ENCODE data around the gene TSPAN15. TPM values are rescaled to one million over a fixed set of nuclear protein-coding genes. Genes with fewer than 3 reads are reported as not detected.
A peak's percentile ranks its signal among the peaks of the same experiment; 100 is the strongest.

Gene TSPAN15
- total RNA-seq, 3 donors from 2014 or later (not counting 1 experiment from before 2014, with no cell fraction given): 1.3 to 3.9 (median 2.1) TPM

DNA sequence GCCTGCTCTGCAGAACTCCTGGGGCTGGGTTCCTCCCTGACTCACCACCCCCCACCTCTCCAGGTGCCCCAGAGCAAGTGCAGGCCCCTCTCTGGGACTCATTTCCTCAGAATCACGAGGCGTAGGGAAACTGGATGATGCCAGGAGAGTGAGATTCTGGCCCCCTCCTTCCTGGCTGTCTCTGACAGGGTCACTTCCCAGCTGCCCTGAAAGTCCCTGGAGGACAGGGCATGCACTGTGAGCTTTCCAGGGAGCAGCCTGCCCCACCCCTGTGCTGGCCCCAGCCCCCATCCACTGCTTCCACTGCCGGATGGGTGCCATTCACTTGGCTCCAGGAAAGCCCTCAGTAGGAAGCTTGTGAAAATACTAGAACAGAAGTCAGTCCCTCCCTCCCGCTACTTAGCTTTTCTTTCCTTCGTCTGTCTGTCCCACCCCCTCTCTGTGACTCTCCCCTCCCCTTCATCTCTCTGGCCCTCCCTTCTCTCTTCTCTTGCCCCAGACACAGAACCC, 44.9 kb upstream of the TSPAN15 start:
- no peak for ATAC-seq
- no peak for DNase-seq
- Histone ChIP-seq H3K4me3 (ENCODE audit: low read length) (no peak overlapping the region), H3K36me3 (ENCODE audit: control insufficient read depth, insufficient read depth, low read length) (peaks cover 12% of the 10 kb centered on the region), H3K9me3 (ENCODE audit: control insufficient read depth, insufficient read depth, low read length) (no peaks in the 10 kb centered on the region), H3K27me3 (ENCODE audit: control insufficient read depth, insufficient read depth, low read length) (no peaks in the 10 kb centered on the region), H3K4me1 (ENCODE audit: control insufficient read depth, insufficient read depth, low read length) (peaks cover 16% of the 10 kb centered on the region), H3K27ac (ENCODE audit: low read length) (no peak overlapping the region)
- WGBS (ENCODE audit: insufficient coverage): 68% methylated on average over 5 of the region's 5 CpGs
- intact Hi-C loops (cut with micrococcal nuclease): loop anchor here (5.0 kb wide), 2 partner anchors 101 to 449 kb away; partner anchors contain the start of gene DDX21
- H3K9me3 Mint-ChIP-seq: no peaks in the 10 kb centered on the region
- peak overlapping the region in 1 of 2 donors; percentile 91 for H3K27ac Mint-ChIP-seq
- TF ChIP-seq, protein P1, sequence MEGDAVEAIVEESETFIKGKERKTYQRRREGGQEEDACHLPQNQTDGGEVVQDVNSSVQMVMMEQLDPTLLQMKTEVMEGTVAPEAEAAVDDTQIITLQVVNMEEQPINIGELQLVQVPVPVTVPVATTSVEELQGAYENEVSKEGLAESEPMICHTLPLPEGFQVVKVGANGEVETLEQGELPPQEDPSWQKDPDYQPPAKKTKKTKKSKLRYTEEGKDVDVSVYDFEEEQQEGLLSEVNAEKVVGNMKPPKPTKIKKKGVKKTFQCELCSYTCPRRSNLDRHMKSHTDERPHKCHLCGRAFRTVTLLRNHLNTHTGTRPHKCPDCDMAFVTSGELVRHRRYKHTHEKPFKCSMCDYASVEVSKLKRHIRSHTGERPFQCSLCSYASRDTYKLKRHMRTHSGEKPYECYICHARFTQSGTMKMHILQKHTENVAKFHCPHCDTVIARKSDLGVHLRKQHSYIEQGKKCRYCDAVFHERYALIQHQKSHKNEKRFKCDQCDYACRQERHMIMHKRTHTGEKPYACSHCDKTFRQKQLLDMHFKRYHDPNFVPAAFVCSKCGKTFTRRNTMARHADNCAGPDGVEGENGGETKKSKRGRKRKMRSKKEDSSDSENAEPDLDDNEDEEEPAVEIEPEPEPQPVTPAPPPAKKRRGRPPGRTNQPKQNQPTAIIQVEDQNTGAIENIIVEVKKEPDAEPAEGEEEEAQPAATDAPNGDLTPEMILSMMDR (IDR thresholded peaks at IDR 0.05): no peak
- no peak overlapping the region for H3K4me3 Mint-ChIP-seq
- no peaks in the 10 kb centered on the region for H3K36me3 Mint-ChIP-seq
- peaks cover 7 to 19% of the 10 kb centered on the region in 2 donors for H3K4me1 Mint-ChIP-seq
- no peaks in the 10 kb centered on the region for H3K27me3 Mint-ChIP-seq (ENCODE audit: low read depth in 2 of 2)

GRCh38 chr10:69406816-69407580, 44.3 kb upstream of the TSPAN15 start:
- no peak overlapping the region for H3K4me3 ChIP-seq (ENCODE audit: low read length)
- no peak overlapping the region for H3K27ac ChIP-seq (ENCODE audit: low read length)
- H3K27me3 Mint-ChIP-seq (ENCODE audit: low read depth in 2 of 2): no peaks in the 10 kb centered on the region
- H3K4me1 Mint-ChIP-seq: peaks cover 7 to 19% of the 10 kb centered on the region in 2 donors
- H3K9me3 Mint-ChIP-seq: no peaks in the 10 kb centered on the region
- ATAC-seq (no peak), DNase-seq (peak in 1 of 2 donors; percentile 17)
- H3K9me3 ChIP-seq (ENCODE audit: control insufficient read depth, insufficient read depth, low read length): no peaks in the 10 kb centered on the region
- H3K36me3 Mint-ChIP-seq: no peaks in the 10 kb centered on the region
- intact Hi-C loops (cut with micrococcal nuclease): loop anchor here (5.0 kb wide), 2 partner anchors 100 to 450 kb away; partner anchors contain the start of gene DDX21
- H3K27ac Mint-ChIP-seq: peak overlapping the region in 1 of 2 donors; percentile 91
- H3K4me3 Mint-ChIP-seq: no peak overlapping the region
- H3K4me1 ChIP-seq (ENCODE audit: control insufficient read depth, insufficient read depth, low read length): peaks cover 16% of the 10 kb centered on the region
- TF ChIP-seq, protein P1 (IDR thresholded peaks at IDR 0.05): no peak
- 92% methylated on average over 6 of the region's 6 CpGs for WGBS (ENCODE audit: insufficient coverage)
- no peaks in the 10 kb centered on the region for H3K27me3 ChIP-seq (ENCODE audit: control insufficient read depth, insufficient read depth, low read length)
- peaks cover 8% of the 10 kb centered on the region for H3K36me3 ChIP-seq (ENCODE audit: control insufficient read depth, insufficient read depth, low read length)

- intact Hi-C loops (cut with micrococcal nuclease): loop anchor here (5.0 kb wide), 2 partner anchors 100 to 450 kb away; partner anchors contain the start of gene DDX21
- Histone ChIP-seq H3K4me3 (ENCODE audit: low read length) (no peak overlapping the region), H3K27me3 (ENCODE audit: control insufficient read depth, insufficient read depth, low read length) (no peaks in the 10 kb centered on the region), H3K9me3 (ENCODE audit: control insufficient read depth, insufficient read depth, low read length) (no peaks in the 10 kb centered on the region), H3K27ac (ENCODE audit: low read length) (peak overlapping the region; percentile 56), H3K4me1 (ENCODE audit: control insufficient read depth, insufficient read depth, low read length) (peaks cover 16% of the 10 kb centered on the region), H3K36me3 (ENCODE audit: control insufficient read depth, insufficient read depth, low read length) (peaks cover 3% of the 10 kb centered on the region)
- H3K27me3 Mint-ChIP-seq (ENCODE audit: low read depth in 2 of 2): no peaks in the 10 kb centered on the region
- DNase-seq (peak; percentile 17 to 63), ATAC-seq (no peak)
- H3K9me3 Mint-ChIP-seq: no peaks in the 10 kb centered on the region
- H3K4me3 Mint-ChIP-seq: peak overlapping the region; percentile 60
- TF ChIP-seq, protein P1 (IDR thresholded peaks at IDR 0.05): no peak
- WGBS (ENCODE audit: insufficient coverage): 72% methylated on average over 14 of the region's 14 CpGs
- no peaks in the 10 kb centered on the region for H3K36me3 Mint-ChIP-seq
- H3K4me1 Mint-ChIP-seq: peaks cover 7 to 19% of the 10 kb centered on the region in 2 donors
- H3K27ac Mint-ChIP-seq: peak overlapping the region; percentile 83 to 91
Measured at GRCh38 chr10:69407621-69408301, 43.5 kb upstream of the TSPAN15 start.

Data from natural killer cell (primary cell).